GM06990 (cell line): Measurements from ENCODE around the gene RNF38.

Source experiments
- DNase-seq: peaks from one replicate; pipeline ENCODE4 v3.0.0-alpha.2; 2011; ENCODE audit not compliant: insufficient read length; ENCODE audit errors: extremely low read depth
- H3K27me3 ChIP-seq: replicated peaks from 2 replicates; pipeline ENCODE4 v1.6.0; 2011; ENCODE audit warnings: low read length; ENCODE audit not compliant: control insufficient read depth, insufficient read depth
- H3K36me3 ChIP-seq: 2 replicates; pipeline ENCODE4 v1.5.1; 2011; ENCODE audit warnings: low read length; ENCODE audit not compliant: control insufficient read depth, insufficient read depth
- H3K4me3 ChIP-seq: replicated peaks from 2 replicates; pipeline ENCODE4 v1.5.1; 2011; ENCODE audit warnings: low read depth, mild to moderate bottlenecking, control low read depth, low read length
- TF ChIP-seq, protein P1 (sequence below): IDR thresholded peaks from 2 replicates; pipeline ENCODE4 v1.5.1; 2011; ENCODE audit warnings: low read length, control low read depth, mild to moderate bottlenecking, inconsistent platforms; ENCODE audit not compliant: insufficient read depth, poor library complexity, severe bottlenecking

RNF38 gene

DNA sequence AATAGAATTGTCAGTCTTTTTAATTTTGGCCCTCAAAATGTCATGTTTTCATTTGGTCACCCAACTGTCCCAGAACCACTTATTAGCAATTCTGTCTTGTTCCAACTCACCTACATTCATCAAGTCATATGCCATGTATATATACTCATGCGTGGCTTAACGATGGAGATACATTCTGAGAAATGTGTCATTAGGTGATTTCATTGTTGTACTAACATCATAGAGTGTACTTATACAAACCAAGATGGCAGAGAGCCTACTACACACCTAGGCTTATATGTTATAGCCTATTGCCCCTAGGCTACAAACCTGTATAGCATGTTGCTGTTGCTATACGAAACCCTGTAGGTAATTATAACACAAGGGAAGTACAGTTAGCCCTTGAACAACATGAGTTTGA is 36.6 kb downstream of the RNF38 start:
- DNase-seq, result no peak
- Histone ChIP-seq H3K36me3 (peaks cover 1% of the 10 kb centered on the region), H3K4me3 (no peak overlapping the region), H3K27me3 (no peaks in the 10 kb centered on the region)
- TF ChIP-seq, protein P1, sequence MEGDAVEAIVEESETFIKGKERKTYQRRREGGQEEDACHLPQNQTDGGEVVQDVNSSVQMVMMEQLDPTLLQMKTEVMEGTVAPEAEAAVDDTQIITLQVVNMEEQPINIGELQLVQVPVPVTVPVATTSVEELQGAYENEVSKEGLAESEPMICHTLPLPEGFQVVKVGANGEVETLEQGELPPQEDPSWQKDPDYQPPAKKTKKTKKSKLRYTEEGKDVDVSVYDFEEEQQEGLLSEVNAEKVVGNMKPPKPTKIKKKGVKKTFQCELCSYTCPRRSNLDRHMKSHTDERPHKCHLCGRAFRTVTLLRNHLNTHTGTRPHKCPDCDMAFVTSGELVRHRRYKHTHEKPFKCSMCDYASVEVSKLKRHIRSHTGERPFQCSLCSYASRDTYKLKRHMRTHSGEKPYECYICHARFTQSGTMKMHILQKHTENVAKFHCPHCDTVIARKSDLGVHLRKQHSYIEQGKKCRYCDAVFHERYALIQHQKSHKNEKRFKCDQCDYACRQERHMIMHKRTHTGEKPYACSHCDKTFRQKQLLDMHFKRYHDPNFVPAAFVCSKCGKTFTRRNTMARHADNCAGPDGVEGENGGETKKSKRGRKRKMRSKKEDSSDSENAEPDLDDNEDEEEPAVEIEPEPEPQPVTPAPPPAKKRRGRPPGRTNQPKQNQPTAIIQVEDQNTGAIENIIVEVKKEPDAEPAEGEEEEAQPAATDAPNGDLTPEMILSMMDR, result no peak

DNA sequence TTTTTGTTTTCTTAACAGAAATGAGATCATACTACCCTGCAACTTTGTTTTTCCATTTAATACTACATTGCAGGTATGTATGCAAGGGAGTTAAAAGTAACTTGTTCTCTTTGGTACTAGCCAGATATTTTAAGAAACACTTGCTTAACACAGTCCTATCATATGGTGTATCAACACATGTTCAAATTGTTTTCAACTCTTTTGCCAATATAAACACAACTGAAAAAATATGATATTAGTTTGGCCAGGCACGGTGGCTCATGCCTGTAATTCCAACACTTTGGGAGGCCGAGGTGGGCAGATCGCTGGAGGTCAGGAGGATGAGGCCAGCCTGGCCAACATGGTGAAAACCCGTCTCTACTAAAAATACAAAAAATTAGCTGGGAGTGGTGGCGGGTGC is 41.6 kb downstream of the RNF38 start:
- Histone ChIP-seq H3K4me3 (no peak overlapping the region), H3K27me3 (no peaks in the 10 kb centered on the region), H3K36me3 (peaks cover 1% of the 10 kb centered on the region)
- TF ChIP-seq, protein P1, result no peak
- DNase-seq, result no peak

DNA sequence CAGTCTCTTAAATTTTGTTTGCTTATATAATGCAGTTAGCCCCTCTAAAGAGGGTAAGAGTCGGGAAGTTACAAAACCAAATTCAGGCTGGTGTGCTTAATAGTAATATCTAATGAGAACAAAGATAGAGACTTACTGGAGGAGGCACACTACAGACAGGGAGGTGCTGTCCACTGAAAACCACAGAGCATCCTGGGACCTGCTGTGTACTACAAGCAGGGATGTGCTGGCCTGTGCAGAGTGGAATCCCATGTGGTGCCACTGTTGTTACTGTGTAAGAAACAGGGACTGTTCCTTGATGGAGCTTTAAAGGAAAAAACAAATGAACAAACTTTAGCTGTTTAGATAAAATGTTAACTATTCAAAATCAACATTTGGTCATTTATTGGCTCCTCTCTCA is 42.4 kb downstream of the RNF38 start:
- H3K36me3 ChIP-seq, result peaks cover 1% of the 10 kb centered on the region
- TF ChIP-seq, protein P1, result no peak
- no peaks in the 10 kb centered on the region for H3K27me3 ChIP-seq
- no peak overlapping the region for H3K4me3 ChIP-seq
- DNase-seq, result no peak

DNA sequence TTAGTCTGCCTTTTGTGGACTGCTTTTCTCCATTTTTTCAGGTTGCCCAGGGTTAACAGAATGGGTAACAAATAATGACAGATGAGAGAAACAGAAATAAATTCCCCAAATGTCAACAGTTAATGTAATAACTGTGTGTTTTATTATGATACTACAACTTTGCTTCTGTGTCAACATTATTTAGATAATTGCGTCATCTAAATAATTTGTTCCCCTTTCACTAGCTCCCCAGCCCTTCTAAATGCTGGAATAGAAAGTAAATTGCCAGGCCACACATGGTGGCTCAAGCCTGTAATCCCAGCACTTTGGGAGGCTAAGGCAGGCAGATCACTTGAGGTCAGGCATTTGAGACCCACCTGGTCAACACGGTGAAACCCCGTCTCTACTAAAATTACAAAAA is 53.5 kb downstream of the RNF38 start:
- Histone ChIP-seq H3K4me3 (no peak overlapping the region), H3K27me3 (no peaks in the 10 kb centered on the region), H3K36me3 (peaks cover 5% of the 10 kb centered on the region)
- TF ChIP-seq, protein P1, result no peak
- DNase-seq, result no peak

DNA sequence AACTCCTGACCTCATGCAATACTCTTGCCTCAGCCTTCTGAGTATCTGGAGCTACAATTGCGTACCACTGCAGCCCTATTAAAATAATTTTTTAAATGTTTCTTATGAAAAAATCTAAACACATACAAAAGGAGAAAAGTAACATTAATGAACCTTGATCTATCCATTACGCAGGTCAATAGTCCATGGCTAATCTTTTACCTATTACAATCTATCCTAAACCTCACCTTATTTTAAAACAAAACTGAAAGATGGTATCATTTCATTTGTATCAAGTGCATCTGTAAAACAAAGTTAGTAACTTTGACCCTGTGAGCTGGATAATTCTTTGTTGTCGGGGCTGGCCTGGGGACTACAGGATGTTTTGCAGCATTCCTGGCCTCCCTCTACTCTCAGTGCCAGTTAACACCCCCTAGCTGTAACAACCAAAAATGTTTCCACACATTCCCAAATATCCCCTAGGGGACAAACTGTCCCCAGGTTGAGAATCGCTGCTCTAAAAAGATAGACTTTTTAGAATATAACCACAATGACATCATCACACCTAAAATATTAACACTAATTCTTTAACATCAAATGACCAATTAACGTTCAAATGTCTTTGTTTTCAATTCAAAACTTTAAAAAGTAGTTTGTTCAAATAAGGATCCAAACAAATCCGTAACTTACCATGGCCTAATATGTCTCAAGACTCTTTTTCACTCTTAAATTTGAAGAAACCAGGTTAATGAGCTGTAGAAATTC is 54.8 kb downstream of the RNF38 start:
- H3K36me3 ChIP-seq, result peaks cover 10% of the 10 kb centered on the region
- TF ChIP-seq, protein P1, result no peak
- H3K27me3 ChIP-seq, result no peaks in the 10 kb centered on the region
- no peak for DNase-seq
- no peak overlapping the region for H3K4me3 ChIP-seq
